NCI-H1694 treated with DMSO at 0.1 percent for 48 hours (cell line): Measurements from ENCODE around the gene STOML2.
A peak's percentile ranks its signal among the peaks of the same experiment; 100 is the strongest.
"Not testable (repeated sequence)": the region's sequence is repeated elsewhere in the genome, so short reads cannot be mapped to it uniquely, and the experiment has no call there.

Experiments used
- DNase-seq: peaks from one replicate; lab custom pipeline; 2025; lab: John Stamatoyannopoulos, UW

STOML2 gene

GRCh38 chr9:35102769-35103659 is at the start of gene STOML2:
Gene STOML2, minus strand, starts transcription at chr9:35103131. Its CDS starts 37 bp downstream, at chr9:35103094.
- peak; percentile 90 for DNase-seq

- not testable (repeated sequence) for DNase-seq
Measured at GRCh38 chr9:35147941-35148563, 45.1 kb upstream of the STOML2 start.

DNA sequence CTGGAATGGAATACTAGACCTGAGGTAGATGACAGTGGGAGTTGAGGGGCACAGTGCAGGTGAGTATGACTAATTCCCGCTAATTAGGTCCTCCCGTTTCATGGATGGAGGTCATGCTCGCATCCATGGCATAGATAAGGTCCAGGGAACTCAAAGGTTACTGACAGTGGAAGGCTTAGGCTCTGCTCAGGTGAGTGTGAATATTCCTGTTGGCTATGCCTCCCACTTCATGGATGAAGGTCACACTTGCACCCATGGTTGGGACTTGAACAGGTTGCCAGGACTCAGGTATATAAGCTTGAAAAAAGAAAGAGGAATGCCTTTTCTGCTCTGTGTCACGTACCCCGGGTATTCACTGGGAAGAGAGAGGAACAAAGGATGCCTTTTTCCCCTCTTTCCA is 39.1 kb upstream of the STOML2 start:
- DNase-seq: no peak

DNA sequence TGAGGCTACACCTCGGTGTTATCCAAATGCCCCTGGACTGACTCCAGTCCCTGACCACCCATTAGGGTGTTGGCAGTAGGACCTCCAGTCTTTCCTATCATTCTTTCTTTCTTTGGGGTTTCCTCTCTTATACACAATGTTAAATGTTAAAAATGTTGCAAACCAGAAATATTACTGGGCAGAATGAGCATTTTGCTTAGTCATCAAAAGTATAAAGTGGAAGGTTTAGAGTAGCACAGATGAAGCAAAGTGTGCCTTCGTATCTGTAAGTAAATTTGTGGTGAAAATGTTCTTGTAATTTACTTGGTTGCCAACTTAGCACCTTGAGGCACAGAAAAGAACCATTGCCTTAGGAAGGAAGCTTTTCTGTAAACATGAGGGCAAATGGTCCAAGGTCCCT is 37.2 kb upstream of the STOML2 start:
- no peak for DNase-seq

DNA sequence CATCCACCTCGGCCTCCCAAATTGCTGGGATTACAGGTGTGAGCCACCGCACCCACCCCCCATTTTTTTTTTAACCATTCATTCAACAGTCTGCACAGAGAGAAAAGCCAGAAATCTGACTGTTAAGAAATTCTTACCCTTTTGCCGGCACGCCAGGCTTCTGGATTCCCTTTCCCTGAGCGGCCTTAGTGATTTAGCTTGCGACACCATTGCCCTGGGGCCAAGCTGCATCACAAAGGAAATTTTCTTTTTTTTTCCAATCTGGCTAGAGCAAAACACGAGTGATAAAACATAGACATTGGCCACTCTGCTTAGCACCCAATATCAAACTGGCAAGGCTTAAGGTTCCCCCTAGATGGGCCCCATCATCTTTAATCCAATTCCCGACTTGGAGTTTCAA is 33.9 kb upstream of the STOML2 start:
- DNase-seq: no peak

GRCh38 chr9:35135988-35136387 is 33.1 kb upstream of the STOML2 start:
- no peak for DNase-seq

DNA sequence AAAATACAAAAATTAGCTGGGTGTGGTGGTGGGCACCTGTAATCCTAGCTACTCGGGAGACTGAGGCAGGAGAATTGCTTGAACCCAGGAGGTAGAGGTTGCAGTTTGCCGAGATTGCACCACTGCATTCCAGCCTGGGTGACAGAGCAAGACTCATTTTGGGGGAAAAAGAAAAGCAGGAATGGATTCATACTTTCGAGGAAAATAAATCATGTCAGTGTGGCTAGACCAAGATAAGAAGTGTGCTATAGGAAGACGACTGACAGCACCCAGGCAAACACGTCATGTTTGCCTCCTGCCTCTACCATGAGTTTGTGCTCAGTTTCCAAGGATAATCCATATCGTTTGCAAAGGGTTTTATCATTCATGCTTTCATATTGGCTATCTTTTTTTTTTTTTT is 32.0 kb upstream of the STOML2 start:
- DNase-seq: no peak

- DNase-seq: peak; percentile 87
Measured at GRCh38 chr9:35116898-35117551, 14.1 kb upstream of the STOML2 start.

DNA sequence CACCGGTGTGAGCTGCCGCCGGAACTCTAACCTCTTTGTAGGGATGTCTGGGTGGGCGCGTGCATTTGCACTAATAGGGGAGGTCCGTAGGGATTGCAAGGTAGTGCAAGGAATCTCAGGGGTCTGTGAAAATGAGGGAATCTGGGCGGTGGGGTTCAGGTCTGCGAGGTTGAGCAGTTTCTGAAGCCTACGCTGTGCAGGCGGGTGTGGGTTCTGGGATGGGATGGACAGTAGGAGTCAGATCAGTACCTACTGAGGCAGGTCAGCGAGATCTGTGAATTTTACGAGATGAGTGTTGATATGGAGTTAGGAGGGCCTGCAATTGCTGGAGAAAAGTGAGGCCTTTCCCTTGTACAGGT is 13.6 kb upstream of the STOML2 start:
- no peak for DNase-seq

GRCh38 chr9:35115680-35116538 is 13.0 kb upstream of the STOML2 start, which contains the start of gene ATOSB:
Gene ATOSB, minus strand, starts transcription at chr9:35115862. Its CDS starts 7,588 bp downstream, at chr9:35108274.
- peak; percentile 89 for DNase-seq

DNA sequence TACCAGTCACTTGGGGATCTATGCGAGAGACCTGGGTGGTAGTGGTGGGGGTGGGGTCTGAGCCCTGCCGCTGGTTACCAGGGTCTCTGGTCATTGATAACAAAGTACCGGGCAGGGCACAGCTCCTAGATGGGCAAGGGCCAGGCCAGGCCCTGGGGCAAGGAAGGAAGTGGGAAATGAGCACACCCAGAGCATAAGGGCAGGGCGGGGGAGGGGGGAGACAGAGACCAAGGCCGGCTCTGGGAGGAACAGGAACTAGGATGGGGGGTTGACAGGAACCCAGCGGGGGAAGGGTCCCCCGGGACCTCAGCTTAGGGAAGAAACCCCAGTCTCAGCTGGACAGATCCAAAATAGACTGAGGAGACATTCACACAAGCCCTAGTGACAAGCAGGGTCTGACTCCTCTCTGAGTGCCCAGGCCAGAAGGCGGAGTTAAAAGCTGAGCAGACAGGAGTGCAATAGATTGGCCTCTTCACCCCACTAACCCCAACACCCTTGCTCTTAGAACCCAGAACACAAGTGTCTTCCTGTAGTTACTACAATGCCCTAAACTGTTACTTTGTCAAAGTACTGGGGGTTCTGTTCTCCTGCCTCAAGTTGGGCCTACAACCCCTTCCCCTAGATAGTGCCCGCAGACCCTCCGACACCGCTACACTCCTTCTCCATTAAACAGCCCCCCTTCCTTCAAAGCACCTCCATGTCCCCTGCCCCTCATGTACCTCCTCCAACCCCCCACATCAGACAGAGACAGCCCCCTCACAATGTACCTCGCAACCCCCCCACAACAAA is 12.1 kb upstream of the STOML2 start:
- no peak for DNase-seq

DNA sequence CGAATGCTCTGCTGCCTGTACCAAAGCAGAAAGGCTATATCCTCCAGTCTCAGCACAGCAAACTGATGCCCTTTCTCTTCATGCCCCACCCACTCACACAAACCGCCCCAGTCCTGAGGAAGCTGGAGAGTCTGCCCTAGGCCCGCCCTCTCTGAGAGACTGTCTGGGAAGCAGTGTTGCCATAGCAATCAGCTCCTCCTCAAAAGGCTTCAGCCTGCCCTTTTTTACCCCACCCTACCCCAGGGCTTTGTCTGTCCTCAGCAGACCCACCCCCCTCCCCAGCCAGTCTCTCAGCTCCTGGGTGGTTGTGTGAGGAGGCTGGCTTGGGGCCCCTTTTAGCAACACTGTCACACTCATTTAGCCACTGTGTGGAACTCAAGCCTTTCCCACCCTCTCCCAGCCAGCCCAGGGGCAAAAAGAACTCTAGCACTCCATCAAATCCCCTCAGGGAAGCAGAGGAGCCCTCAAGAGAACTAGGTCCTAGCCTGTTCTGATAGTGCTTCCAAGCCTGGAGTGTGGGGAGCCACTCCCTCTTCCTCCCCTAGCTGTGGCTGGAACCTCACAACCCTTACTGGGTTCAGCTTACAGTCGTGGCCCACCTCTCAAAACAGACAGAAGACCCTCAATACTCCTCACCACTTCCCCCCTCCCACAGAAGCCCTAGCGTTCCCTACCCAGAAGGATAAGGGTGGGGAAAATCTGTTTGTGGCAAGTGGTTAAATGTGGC is 11.3 kb upstream of the STOML2 start:
- no peak for DNase-seq

- no peak for DNase-seq
Measured at GRCh38 chr9:35112257-35113020, 9.5 kb upstream of the STOML2 start.

DNA sequence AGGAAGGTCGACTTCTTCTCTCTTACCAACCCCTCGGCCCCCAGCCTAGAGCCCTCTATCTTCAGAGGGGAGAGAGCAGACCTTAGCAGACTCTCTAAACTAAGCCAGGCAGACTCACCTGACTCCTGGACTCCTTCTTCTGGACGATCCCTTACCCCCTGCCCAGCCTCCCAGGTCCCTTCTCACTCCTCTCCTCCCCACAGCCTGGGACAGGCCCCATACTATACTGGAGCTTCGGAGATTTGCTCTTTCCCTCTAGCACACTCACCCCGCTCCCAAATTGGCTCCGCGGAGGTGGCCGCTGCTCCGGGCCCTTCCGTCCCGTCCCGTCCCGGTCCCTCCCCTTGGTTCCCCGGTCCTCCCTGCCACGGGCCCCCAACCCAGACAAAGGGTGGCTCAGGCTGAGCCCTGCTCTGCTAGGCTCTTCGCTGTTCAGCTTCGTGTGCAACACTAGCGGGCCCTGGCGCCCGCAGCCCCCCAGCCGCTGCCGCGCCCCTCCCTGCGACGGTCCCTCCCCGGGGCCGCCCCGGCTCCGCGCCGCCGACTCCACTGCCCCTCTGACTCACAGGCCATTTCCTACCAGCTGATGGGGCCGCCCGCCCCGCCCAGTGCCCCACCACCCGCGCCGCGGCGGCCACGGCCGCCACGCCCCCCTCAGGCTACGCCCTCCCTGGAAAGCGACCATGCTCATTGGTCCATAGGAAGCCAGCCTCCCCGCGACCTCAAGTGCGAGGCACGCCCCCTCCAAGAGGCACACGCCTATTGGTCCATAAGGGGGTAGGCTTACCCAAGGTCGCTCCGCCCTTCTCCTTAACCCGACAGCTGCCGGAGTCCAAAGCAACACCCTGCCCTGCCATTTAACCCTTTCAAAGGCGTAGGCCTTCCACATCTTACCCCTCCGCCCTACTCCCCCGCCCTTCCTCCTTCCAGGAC is 8.3 kb upstream of the STOML2 start:
- peak; percentile 97 for DNase-seq

- DNase-seq: peak; percentile 6
Measured at GRCh38 chr9:35110327-35110761, 7.4 kb upstream of the STOML2 start.

DNA sequence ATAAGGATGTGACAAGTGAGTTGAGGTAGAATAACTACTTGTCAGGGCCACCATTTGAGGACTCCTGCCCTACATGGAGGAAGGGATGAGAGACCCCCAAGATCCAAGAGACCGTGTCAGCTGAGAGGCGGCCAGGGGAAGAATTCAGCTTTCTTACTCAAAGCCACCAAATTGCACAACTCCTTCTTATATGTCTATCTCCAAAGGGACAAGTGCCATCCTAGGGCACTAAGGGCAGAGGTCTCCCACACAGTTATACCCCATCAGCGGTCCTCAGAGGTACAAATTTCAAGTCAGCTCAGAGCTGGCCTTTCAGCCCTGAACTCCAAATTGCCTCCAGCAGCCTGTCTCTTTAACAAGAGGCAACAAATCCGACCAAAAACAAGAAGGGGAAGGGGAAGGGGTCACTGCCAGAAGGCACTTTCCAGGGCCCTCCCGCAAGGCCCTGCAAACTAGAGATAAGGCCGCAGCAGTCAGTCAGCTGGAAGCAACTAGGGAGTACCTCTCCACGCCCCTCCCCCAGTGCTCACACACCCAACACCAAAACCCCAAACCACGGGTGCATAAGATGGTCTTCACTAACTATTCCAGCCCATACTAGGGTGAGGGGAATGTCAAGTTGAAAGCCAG is 6.1 kb upstream of the STOML2 start:
- no peak for DNase-seq

GRCh38 chr9:35108461-35108860 is 5.5 kb upstream of the STOML2 start:
- no peak for DNase-seq
